ENCODE results near the gene USP7.

The USP7 gene

DNA sequence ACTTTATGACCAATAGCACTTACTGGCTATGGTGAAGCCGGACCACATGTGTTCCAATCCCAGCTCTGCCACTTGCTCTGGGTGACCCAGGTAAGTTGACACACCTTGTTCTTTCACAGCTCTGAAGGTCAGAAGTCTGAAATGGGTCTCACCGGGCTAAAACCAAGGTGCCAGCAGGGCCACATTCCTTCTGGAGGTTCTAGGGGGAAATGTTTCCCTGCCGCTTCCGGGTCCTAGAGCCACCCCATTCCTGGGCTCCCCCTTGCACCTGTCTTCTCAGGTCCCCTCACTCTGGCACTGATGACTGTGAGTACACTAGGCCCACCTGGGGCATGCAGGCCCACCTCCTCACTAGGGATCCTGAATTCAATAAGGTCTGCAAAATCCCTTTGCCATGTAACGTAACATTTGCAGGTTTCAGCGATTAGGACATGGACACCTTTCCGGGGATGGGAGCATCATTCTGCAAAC lies 11.4 kb downstream of the USP7 start:
- no peak for DNase-seq (ENCODE audit: low read depth in 2 of 2)

DNA sequence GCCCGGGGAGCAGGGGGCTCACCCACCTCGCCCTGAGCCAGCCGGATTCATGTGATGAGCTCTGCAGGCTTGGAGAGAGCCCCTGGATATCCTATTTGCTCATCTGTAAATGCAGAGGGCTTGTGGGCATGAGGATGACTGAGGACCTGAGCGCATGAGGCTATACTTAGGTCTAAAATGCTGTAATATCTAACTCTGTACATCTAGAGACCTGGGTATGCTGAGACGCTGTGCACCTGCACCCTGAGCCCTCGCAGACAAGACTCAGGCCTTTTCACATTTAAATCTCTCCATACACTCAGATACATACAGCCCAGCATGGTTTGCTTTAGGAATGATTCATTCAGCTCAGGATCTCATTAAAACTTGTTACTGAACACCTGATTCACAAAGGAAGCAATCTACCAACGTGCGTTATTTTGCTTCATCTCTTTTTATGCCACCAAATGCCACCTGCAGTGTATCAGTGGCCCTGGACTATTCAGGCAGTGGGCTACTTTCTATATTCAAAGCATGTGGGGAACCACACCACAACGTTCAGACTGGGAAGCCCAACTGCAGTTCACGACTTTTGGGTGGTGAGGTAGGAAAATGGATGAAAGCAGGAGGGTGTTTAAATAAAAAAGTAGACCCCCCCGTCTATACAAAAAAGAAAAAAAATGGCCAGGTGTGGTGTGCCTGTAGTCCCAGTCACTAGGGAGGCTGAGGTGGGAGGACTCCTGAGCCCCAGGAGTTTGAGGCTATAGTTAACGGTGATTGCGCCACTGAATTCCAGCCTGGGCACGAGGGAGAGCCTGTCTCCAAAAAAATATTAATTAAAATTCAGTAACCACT lies 12.0 kb downstream of the USP7 start:
- no peak for DNase-seq (ENCODE audit: low read depth in 2 of 2)

DNA sequence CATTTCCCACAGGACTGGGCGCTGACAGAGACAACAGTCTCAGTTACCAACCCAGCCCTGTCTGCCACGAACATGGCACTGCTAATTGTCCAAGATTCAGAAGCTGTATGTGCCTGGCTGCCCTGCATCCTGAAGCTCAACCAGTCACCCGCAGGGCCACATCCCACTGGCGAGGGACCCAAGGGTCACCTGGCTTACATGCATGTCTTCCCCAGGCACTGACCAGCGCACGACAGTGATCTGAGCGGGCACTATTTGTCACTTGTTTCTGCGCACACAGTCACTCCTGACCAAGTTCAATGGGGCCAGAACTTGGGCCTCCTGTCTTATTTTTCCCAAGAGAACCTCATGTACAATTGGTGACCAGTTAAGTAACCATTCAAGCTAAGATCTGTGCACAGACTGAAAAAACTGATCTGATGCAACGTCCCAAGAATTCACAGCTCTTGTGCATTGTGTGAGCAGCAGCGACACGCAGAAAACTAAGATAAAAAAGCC lies 13.1 kb downstream of the USP7 start:
- DNase-seq (ENCODE audit: low read depth in 2 of 2): no peak

DNA sequence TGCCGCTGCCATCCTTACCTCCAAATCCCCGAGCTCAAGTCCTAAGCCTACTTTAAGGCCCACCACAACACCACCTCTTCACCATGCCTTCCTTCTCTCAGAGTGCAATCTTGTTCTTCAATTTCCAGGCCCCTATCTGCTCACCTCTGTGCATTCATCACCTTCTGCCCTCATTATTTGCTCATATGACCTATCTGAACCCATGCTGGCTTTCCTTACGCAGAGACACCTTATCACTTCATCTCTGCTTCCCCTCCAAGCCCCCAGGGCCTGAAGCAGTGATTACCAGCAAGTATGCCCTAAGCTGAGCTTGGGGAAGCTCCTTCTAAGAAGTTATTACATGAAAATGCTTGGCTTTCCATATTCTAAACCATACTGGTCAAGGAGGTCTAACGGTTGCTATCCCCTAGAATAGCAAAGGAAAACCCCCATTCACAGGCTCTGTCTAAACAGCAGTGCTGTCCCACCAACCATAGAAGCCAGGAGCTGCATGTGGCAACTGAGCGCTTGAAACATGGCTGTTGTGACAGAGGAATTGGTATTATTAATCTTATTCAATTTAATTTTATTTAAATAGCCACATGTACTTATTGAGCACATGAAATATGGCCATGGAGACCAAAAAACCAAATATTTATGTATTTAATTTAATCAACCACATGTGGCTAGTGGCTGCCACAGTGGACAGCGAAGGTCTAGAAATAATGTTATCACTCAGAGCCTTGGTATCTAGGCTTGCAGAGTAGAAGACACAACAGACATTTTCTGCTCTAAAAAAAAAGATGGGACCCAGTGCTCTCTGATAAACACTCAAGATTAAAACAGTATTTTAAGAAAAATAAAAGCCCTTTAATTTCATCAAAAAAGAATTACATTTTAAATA lies 13.9 kb downstream of the USP7 start:
- no peak for DNase-seq (ENCODE audit: low read depth in 2 of 2)

DNA sequence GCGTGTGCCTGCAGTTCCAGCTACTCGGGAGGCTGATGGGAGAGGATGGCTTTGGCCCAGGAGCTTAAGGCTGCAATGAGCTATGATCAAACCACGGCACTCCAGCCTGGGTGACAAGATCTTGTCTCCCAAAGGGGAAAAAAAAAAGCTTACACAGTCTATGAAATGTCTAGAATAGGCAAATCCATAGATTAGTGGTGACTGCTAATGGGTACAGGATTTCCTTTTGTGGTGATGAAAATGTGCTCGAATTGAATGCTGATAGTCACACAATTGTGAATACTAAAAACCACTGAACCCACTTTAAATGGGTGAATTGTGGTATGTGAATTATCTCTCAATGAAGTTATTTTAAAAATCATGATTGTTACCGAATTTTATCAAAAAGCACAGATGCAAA lies 14.9 kb downstream of the USP7 start:
- DNase-seq (ENCODE audit: low read depth in 2 of 2): no peak

DNA sequence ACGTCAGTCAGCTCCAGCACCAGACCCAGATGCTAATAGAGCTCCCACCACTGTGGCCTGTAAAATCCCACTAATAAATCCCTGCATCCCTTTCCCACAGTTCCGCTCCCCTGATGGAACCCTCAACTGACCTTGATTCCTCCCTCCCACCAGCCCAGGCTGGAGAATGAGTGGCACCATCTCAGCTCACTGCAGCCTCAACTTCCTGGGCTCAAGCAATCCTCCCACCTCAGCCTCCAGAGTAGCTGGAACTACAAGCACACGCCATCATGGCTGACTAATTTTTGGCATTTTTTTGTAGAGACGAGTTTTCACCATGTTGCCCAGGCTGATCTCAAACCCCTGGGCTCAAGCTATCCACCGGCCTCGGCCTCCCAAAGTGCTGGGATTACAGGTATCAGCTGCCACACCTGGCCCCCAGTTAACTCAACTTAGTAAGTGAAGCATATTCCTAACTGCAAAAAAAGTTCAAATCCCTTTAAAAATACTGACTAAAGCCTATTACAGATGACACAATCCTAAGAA lies 15.6 kb downstream of the USP7 start:
- no peak for DNase-seq (ENCODE audit: low read depth in 2 of 2)

DNA sequence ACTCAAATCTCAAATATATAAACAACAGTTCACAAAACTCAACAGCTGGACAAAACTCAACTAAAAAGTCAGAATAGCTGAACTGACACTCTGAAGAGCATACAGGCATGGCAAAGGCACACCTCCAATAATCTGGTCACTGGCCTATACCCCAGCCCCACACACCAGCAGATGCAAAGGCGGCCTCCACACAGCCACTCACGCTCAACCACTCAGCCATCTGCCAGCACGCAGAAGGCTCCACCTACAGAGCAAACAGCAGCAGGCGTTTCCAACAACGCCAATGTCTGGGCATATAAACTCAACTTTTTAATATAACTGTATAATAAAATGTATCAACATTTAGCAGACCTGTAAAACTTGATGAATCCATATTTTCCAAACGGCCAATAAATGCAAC lies 17.2 kb downstream of the USP7 start:
- no peak for DNase-seq (ENCODE audit: low read depth in 2 of 2)

DNA sequence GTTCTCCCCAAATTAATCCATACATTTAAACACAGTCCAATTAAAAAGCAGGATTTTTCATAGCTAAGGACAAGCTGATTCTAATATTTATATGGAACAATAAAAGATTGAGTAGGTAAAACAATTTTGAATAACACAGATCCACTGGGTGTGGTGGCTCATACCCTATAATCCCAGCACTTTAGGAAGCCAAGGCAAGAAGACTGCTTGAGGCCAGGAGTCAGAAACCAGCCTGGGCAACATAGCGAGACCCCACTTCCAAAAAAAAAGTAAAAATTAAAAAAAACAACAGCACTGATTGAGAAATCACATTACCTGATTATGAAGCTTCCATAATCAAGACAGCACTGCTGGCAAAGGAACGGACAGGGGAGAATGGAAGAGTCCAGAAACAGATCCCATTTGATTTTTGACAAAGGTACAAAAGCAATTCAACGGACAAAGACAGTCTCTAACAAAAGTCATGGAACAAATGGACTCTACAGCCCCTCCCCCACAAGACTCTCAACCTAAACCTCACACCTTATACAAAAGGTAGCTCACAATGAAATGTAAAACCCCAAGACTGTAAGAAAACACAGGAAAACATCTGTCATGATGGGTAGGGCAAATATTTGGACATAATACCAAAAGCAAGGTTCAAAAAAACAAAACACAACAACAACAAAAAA lies 17.9 kb downstream of the USP7 start:
- no peak for DNase-seq (ENCODE audit: low read depth in 2 of 2)

DNA sequence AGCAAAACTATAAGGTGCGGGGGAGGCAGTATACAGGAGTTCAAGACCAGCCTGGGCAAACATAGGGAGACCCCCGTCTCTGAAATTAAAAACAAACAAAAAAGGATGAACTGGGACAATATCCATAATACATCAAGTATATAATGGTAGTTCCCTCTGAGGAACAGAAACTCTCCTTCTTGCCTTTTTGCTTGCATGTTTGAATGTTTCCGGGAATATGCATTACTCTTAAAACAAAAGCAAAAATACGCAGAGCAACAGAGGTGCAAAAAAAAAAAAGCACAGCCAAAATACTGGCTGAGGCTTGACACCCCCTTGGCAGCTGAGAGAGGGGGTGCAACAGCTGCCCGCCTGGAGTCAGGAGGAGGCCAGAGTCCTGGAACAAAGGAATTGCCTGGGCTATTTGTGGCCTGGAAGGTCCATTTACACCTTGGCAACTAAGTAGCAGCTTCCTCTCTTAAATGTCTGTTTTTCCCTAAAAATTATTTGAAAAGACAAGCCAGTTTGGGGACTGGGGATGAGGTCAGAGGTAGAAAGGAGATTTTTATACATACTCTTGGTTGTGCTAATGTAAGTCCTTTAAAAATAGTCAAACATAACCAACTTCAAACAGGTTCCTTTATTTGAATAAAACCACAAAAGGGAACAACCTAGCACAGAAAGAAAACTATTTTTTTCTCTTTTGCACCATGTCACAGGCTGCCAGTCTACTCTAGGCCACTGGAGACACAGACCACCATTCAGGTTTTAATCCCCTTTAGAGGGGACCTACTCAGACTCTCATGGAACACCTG lies 19.5 kb downstream of the USP7 start:
- DNase-seq (ENCODE audit: low read depth in 2 of 2): no peak

DNA sequence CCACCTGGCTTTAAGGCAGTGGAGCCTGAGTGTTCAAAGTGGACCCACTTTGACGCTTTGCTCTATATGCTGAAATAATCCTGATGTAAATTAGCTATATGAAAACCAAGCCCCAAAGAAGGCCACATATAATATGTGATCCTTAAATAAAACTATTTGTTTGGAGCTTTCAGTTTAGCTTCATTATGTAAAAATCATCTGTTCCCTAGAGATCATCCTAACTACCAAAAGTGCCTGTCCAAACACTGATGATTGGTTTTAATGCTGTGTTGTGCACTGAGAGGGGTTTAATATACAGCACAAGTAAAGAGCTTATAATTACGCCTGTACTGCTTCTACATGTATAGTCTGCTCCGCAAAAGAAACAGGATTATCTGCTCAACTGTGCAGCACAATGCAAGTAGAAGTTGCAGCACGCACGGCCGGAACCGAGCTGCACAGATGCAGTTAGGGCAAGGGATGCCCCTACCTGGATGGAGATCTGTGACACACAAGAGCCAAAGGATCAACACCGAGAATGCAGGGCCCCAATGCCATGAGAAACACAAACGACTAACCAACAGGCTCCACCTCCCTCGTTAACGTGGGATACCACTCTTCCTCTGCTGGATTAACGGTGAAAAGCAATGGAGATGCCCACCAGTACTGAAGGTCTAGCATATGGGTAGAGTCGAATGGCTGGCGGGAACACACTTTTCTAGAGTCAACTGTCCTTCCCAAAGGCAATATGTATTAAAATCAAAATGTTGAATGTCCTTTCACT lies 20.5 kb downstream of the USP7 start:
- DNase-seq (ENCODE audit: low read depth in 2 of 2): no peak

DNA sequence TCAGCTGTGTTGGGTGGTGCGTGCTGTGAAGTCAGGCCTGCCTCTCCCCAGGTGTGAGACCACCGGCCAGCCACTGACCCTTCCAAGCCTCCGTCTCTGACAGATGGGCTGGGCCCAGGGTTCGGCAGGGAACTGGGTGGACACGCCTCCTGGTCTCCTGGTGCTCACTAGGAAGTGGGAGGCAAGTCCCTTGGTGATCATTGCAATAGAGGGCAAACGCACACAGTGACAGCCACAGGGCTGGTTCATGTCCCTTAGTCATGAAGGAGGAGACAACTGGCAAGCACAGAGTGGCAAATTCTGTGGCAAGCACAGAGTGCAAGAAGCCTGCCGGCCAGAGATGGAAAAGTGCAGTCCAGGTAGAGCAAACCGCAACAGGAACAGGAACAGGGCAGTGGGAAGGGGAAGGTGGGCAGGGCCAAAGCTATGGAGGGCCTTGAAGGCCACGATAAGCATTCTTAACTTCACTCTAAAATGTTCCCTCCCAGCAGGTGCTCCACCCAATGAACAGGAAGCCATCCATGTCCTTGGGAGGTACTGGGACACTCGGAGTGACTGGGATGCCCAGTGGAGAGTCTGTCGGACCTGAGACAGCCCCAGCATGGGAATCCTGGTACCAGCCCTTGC lies 21.9 kb downstream of the USP7 start:
- no peak for DNase-seq (ENCODE audit: low read depth in 2 of 2)

DNA sequence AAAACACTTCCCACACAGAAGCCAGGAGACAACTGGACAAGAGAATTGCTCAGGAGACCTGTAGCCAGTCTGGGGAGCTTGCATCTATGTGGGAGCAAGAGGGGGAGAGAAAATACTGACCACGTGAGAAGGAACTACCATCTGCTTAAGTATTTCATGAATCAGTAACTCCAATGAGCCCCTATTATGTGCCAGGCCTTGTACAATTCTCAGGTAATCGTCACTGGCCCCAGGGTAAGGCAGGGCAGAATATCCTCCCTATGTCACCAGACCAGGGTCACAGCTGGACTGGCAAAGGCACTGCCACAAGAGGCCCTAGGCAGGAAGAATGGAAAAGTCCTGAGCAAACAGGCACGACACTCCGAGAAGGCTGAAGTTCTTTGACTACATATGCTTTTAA lies 25.9 kb downstream of the USP7 start:
- DNase-seq (ENCODE audit: low read depth in 2 of 2): no peak

DNA sequence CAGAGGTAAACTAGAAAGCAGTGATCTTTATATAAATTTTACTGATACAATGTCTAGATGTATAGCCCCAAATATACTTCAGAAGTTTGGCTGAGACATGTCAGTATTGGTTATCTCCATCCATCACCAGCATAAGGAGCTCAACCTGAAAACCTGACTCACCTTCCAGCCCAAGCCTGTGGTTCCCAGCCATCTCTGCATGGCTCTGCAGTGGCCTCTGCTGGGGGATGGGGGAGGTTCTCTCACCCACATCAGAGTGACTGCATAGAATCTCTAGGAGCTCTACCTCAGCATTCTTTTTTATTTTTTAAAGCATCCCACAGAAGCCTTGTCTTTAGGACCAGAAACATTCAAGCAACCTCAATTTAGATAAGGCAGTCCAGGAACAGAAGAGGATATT lies 27.3 kb downstream of the USP7 start:
- DNase-seq (ENCODE audit: low read depth in 2 of 2): peak; percentile 72 to 76

DNA sequence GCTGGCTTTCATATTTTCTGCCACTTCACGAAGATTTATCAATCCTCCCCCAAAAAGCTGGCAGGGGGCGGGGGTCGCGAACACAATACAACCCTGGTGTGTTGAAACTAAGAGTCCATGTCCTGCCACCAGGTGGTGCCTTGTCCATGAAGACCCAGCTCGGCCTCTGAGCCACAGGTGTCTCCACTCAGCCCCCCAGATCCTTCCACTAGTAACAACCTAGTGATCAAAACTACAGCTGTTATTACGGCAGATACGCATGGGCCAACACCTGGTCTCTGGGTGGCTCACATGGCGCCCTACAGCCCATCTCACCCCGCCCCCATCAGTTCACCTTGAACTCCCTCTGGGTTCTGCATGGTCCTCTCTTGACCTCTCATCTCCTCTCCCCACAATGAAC lies 27.7 kb downstream of the USP7 start:
- DNase-seq (ENCODE audit: low read depth in 2 of 2): no peak

DNA sequence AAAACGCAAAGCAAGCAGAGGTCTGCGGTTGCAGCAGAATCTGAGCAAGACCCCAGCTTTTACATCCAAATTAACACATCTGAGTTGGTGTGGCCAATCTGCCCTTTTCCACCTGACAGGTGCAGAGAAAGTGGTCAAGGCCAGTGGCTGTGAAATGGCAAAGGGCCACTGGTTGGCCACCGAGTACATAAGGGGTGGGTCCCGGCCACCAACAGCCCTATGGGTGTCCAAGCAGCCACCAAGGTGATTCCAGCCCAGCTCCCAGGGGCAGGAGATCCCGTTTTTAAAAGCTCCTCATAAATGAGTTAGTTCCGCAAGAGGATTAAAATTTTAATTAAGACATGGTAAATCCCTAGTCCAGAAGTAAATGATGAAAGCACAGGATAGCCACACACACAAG lies 29.1 kb downstream of the USP7 start:
- no peak for DNase-seq (ENCODE audit: low read depth in 2 of 2)

DNA sequence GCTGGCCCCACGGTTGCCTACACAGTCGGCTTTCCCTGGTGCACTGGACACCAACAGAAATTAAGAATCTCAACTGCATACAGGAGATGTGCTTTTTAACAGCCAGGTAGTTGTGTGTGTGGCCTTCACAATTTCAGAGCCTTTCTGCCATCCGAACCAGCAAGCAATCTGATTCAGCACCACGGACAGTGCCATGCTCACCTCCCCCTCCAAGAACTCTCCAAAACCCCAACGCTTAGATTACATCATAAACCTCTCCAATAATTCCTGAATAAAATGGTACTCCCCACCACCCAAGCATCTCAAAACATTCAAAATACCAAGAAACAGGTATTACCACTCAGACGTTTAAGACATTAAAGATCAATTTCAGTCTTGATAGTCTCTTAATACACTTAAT lies 31.8 kb downstream of the USP7 start:
- DNase-seq (ENCODE audit: low read depth in 2 of 2): no peak

DNA sequence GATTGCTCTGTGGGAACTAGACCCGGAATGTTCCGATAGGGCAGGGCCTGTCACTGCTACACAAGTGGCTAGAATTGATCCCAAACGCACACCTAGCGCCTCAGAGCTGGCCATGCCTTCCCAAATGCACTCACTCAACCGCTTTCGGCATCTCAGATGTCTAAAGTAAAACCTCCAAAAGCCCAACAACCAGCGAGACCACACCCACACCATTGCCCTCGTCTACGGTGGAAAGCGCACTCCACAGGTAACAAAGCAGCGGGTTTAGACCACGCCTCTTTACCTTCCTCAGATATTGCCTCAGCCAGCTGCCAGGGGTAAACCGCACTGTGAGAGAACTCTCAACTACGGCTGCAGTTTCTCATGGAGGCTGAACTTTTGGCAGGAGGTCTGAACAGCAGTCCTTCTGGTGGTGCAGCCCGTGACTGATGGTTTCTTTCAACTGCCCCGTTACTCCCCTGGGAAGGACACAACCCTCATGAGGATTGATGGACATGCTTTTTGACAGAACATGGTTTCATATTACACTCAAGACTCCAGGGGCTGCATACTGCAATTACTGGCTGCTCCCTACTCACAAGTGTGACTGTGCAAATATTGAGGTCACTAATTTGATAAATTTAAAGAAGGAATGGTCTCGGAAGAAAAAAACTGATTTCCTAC lies 34.5 kb downstream of the USP7 start:
- DNase-seq (ENCODE audit: low read depth in 2 of 2): no peak

DNA sequence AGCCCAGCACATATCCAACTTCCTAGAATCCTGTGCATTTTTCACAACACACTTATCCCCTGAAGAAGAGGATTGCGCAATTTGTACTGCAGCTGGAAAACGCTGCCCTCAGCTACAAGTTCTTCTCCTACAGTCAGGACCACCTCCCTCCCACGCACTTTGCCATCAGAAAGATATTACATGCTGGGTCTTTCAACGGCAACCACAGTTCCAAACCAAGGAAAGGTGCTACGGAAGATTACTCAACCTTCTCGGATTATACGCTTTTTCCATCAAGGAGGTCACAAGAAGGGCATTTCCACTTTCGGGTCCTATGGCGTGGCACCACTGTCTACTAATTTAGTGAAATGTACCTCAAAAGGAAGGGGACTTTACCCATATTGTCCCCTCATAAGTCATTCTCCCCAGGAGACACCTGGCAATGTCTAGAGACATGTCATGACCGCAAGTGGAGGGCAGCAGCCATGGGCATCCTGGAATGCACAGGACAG lies 35.2 kb downstream of the USP7 start:
- peak; percentile 34 to 52 for DNase-seq (ENCODE audit: low read depth in 2 of 2)

DNA sequence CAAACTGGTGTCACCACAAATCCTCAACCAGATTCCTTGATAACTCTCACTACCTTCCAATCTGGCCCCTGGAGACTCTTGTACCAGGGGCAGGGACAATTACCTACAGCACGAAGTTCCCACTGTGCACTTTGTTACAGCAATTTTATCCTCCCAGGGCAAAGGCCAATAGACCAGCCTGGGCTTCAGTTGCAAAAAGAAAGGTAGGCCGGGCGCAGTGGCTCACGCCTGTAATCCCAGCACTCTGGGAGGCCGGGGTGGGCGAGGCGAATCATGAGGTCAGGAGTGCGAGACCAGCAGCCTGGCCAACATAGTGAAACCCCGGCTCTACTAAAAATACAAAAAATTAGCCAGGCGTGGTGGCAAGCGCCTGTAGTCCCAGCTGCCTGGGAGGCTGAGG lies 36.9 kb downstream of the USP7 start:
- no peak for DNase-seq (ENCODE audit: low read depth in 2 of 2)

Data from stimulated activated CD8-positive, alpha-beta memory T cell treated with anti-CD3 and anti-CD28 coated beads, Interleukin-15, amount 100 ng/mL, for 48 hours (primary cell).